ENCODE results near the gene ACSM2A.

- no peak for TF ChIP-seq POLR2A (IDR thresholded peaks at IDR 0.05; ENCODE audit: low read depth, low read length)
- no peak for TF ChIP-seq POLR2AphosphoS5 (IDR thresholded peaks at IDR 0.05; ENCODE audit: low read depth, low read length)
- no peak for TF ChIP-seq TAF1 (IDR thresholded peaks at IDR 0.05; ENCODE audit: borderline replicate concordance, low read depth, low read length)
These were observed 68.8 kb downstream of the ACSM2A start for GRCh38 chr16:20520103-20520502.

Measured in GM12892 (cell line).